Hepatocyte (in vitro differentiated cells): ENCODE results near the gene PCSK6. TPM values are rescaled to one million over a fixed set of nuclear protein-coding genes. Genes with fewer than 3 reads are reported as not detected.

Experiments
- DNase-seq: peaks from one replicate; pipeline ENCODE4 v3.0.0-alpha.2; 2016; ENCODE audit warnings: low spot score
- H2AFZ ChIP-seq: fragments of 200-600 bp; sonication (generic); 2 replicates; pipeline ENCODE4 v1.6.0; 2016; ENCODE audit warnings: antibody characterized with exemption, mild to moderate bottlenecking
- H3K27ac ChIP-seq: fragments of 200-600 bp; sonication (generic); 2 replicates; pipeline ENCODE4 v1.5.1; 2016; ENCODE audit warnings: mild to moderate bottlenecking
- H3K27me3 ChIP-seq: fragments of 200-600 bp; sonication (generic); 2 replicates; pipeline ENCODE4 v1.6.1; 2016
- H3K36me3 ChIP-seq: fragments of 200-600 bp; sonication (generic); replicated peaks from 2 replicates; pipeline ENCODE4 v1.5.1; 2016; ENCODE audit warnings: low read depth; ENCODE audit not compliant: insufficient read depth
- H3K4me1 ChIP-seq: fragments of 200-600 bp; sonication (generic); 2 replicates; pipeline ENCODE4 v1.5.1; 2016; ENCODE audit warnings: mild to moderate bottlenecking, moderate library complexity; ENCODE audit not compliant: insufficient read depth
- H3K4me2 ChIP-seq: fragments of 200-600 bp; sonication (generic); 2 replicates; pipeline ENCODE4 v1.6.0; 2016
- H3K4me3 ChIP-seq: fragments of 200-600 bp; sonication (generic); 2 replicates; pipeline ENCODE4 v1.5.1; 2016; ENCODE audit warnings: mild to moderate bottlenecking
- H3K79me2 ChIP-seq: fragments of 200-600 bp; sonication (generic); 2 replicates; pipeline ENCODE4 v1.6.0; 2017; ENCODE audit warnings: mild to moderate bottlenecking
- H3K9me2 ChIP-seq: fragments of 200-600 bp; sonication (generic); replicated peaks from 2 replicates; pipeline ENCODE4 v1.6.0; 2017; ENCODE audit warnings: mild to moderate bottlenecking; ENCODE audit not compliant: insufficient read depth
- H3K9me3 ChIP-seq: fragments of 200-600 bp; sonication (generic); 2 replicates; pipeline ENCODE4 v1.5.1; 2016; ENCODE audit warnings: low read depth, mild to moderate bottlenecking
- H4K20me1 ChIP-seq: fragments of 200-600 bp; sonication (generic); 2 replicates; pipeline ENCODE4 v1.6.0; 2016; ENCODE audit warnings: mild to moderate bottlenecking; ENCODE audit not compliant: insufficient read depth, poor library complexity, severe bottlenecking
- EZH2 ChIP-seq: fragments of 200-600 bp; sonication (generic); IDR thresholded peaks from 2 replicates; pipeline ENCODE4 v1.6.1; 2016; ENCODE audit warnings: antibody characterized with exemption, mild to moderate bottlenecking, borderline replicate concordance
- EZH2phosphoT487 ChIP-seq: fragments of 200-600 bp; sonication (generic); IDR thresholded peaks from one replicate; pipeline ENCODE4 v1.6.1; 2018; ENCODE audit warnings: antibody characterized with exemption, mild to moderate bottlenecking, low read depth, moderate library complexity; ENCODE audit not compliant: unreplicated experiment, severe bottlenecking
- WGBS: methylation state at CpG from one replicate; pipeline ENCODE4 v1.1.6; 2016; ENCODE audit warnings: low lambda C conversion rate; ENCODE audit errors: missing lambda C conversion rate; 5-methylcytosine and 5-hydroxymethylcytosine counted together
- polyA plus RNA-seq: library from polyadenylated mRNA; unstranded; fragments of >200 nt; fragmentation: Nextera tagmentation; extraction: Ambion mirVana; gene quantifications from 2 replicates; pipeline ENCODE4 v1.2.1, GENCODE V29; 2016
- total RNA-seq: library from RNA; depleted of rRNA; stranded (reverse); fragments of >200 nt; gene quantifications from 2 replicates; pipeline ENCODE4 v1.2.3, GENCODE V29; 2014
- TF ChIP-seq, protein P1 (sequence below): fragments of 200-600 bp; sonication (generic); IDR thresholded peaks from 2 replicates; pipeline ENCODE4 v1.5.1; 2016; ENCODE audit warnings: antibody characterized with exemption, mild to moderate bottlenecking; ENCODE audit not compliant: poor library complexity

Gene PCSK6
- total and polyA plus RNA-seq, 2 experiments from 2014 or later = 31.7 to 40.5 TPM

DNA sequence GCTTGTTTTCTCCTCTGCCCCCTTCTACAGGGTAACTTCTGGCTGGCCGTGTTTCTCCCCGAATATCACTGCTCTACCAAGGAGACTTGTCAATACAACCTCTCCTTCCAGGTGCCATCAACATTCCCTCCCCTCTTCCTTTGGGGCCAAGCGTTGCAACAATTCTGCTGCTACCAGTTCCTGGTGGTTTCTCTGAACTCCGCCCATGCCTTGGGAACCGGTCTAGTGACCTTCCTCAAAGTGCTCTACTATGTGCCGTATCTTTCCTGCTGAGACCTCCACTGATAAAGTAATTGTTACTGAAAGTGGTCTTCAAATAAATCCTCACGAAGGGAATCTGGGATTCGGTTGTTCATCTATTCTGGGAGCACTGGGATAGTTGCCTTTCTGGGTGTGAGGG lies 26.2 kb downstream of the PCSK6 start:
- Histone ChIP-seq H3K27ac (peak overlapping the region; percentile 65), H3K79me2 (peaks cover 15% of the 10 kb centered on the region)
- DNase-seq = no peak

DNA sequence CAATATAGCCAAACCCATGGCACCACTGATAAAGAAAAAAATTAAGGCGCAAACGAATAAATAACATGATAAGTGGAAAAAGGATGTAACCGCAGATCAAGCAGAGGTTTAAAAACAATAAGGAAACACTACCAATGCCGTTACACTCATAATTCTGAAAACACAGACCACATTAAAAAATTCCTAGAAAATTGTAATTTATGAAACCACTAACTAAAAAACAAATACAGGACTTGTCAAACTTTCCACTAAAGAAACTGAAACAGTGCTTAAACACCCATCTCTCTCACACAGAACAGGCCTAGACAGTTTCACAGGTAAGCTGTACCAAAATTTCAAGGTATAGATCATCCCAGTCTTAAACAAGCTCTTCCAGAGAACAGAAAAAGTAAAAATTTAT lies 28.4 kb downstream of the PCSK6 start:
- H3K36me3 ChIP-seq = no peaks in the 10 kb centered on the region
- no peaks in the 10 kb centered on the region for H3K9me3 ChIP-seq
- no peak overlapping the region for H3K4me2 ChIP-seq
- DNase-seq = no peak
- no peaks in the 10 kb centered on the region for H4K20me1 ChIP-seq
- H3K4me3 ChIP-seq = no peak overlapping the region
- no peaks in the 10 kb centered on the region for H3K9me2 ChIP-seq
- H2AFZ ChIP-seq = no peak overlapping the region
- no peak overlapping the region for H3K27ac ChIP-seq
- 98% methylated on average over 4 of the region's 4 CpGs for WGBS
- H3K4me1 ChIP-seq = no peaks in the 10 kb centered on the region
- no peaks in the 10 kb centered on the region for H3K27me3 ChIP-seq
- TF ChIP-seq EZH2phosphoT487 = no peak
- H3K79me2 ChIP-seq = peaks cover 12% of the 10 kb centered on the region

More for the DNA sequence above, 26.2 kb downstream of the PCSK6 start:
- no peak overlapping the region for H2AFZ ChIP-seq
- H3K36me3 ChIP-seq = no peaks in the 10 kb centered on the region
- WGBS = 57% methylated on average over 8 of the region's 8 CpGs
- H3K4me3 ChIP-seq = no peak overlapping the region
- no peaks in the 10 kb centered on the region for H3K27me3 ChIP-seq
- no peaks in the 10 kb centered on the region for H3K9me2 ChIP-seq
- no peaks in the 10 kb centered on the region for H3K4me1 ChIP-seq
- peak overlapping the region; percentile 27 for H3K4me2 ChIP-seq
- TF ChIP-seq, protein P1, sequence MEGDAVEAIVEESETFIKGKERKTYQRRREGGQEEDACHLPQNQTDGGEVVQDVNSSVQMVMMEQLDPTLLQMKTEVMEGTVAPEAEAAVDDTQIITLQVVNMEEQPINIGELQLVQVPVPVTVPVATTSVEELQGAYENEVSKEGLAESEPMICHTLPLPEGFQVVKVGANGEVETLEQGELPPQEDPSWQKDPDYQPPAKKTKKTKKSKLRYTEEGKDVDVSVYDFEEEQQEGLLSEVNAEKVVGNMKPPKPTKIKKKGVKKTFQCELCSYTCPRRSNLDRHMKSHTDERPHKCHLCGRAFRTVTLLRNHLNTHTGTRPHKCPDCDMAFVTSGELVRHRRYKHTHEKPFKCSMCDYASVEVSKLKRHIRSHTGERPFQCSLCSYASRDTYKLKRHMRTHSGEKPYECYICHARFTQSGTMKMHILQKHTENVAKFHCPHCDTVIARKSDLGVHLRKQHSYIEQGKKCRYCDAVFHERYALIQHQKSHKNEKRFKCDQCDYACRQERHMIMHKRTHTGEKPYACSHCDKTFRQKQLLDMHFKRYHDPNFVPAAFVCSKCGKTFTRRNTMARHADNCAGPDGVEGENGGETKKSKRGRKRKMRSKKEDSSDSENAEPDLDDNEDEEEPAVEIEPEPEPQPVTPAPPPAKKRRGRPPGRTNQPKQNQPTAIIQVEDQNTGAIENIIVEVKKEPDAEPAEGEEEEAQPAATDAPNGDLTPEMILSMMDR = no peak
- no peak for TF ChIP-seq EZH2
- no peak for TF ChIP-seq EZH2phosphoT487
- no peaks in the 10 kb centered on the region for H3K9me3 ChIP-seq
- no peaks in the 10 kb centered on the region for H4K20me1 ChIP-seq

DNA sequence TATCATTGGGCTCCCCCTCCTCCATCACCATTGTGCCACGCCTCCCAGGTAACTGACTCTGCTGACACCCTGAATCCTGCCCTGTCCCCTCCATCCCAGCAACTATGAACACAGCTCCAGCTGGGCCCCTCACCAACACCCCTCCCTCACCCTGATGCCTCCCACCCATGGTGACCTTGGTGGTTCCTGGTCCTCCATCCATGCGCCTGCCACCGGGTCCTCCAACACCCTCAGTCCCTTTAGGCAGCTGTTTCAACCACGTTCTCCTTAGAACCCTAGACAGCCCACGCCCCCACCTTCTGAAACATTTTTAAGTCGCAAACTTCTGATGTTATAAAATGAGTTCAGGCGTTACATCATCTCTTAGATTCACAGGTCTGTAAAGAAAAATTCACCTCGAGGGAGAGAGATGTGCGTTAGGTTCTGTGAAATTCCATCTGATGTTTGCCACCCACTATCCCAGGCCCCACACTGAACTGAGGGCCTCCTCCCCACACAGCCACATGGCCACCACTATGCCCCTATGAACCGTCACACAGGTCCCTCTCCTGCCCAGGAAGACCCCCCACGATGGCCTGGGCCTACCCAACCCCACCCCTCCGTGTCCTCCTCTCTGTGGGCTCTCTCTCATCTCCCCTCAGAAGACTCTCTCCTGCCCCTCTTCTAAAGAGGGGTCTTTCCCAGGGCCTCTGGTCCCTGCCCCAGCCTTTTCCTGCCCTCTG lies 29.8 kb downstream of the PCSK6 start:
- Histone ChIP-seq H3K4me1 (no peaks in the 10 kb centered on the region), H3K27me3 (no peaks in the 10 kb centered on the region), H3K9me3 (no peaks in the 10 kb centered on the region), H3K79me2 (peaks cover 12% of the 10 kb centered on the region), H2AFZ (no peak overlapping the region), H3K36me3 (no peaks in the 10 kb centered on the region), H3K4me2 (no peak overlapping the region), H3K4me3 (no peak overlapping the region), H3K27ac (no peak overlapping the region), H3K9me2 (no peaks in the 10 kb centered on the region), H4K20me1 (no peaks in the 10 kb centered on the region)
- 95% methylated on average over 12 of the region's 12 CpGs for WGBS
- no peak for TF ChIP-seq EZH2phosphoT487
- TF ChIP-seq EZH2 = no peak
- TF ChIP-seq, protein P1 = no peak
- no peak for DNase-seq

DNA sequence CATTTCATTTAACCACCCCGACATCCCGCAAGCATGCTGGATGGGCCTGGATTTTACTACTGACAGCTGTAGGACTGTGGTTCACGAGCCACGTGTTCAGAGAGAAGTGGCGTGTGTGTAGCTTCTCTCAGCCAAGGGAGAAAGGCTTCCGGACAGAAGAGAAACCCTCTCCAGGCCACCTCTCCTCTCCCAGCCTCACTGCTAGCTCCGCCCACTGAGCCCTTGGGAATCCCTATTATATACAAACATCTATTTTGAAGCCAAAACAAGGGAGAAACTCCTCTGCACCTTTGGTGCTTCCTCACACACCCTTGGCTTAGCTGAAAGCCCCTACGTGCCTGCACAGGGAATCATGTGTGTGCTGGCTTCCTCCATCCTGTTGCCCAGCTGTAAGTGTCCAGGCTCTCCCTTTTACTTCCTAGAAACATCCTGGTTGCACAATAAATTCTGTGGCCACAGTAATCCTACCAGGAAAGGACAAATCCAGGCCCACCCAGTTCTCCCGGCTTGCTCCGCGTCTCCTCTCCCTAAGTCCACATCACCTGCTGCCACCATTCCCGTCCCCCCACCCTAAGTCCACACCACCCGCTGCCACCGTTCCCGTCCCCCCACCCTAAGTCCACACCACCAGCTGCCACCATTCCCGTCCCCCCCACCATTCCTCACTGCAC lies 30.5 kb downstream of the PCSK6 start:
- WGBS = 58% methylated on average over 9 of the region's 16 CpGs
- Histone ChIP-seq H3K79me2 (peaks cover 12% of the 10 kb centered on the region), H3K4me1 (peaks cover under 1% of the 10 kb centered on the region), H3K4me2 (peak overlapping the region; percentile 12), H3K4me3 (no peak overlapping the region), H2AFZ (no peak overlapping the region), H3K27ac (peak overlapping the region; percentile 34), H3K27me3 (no peaks in the 10 kb centered on the region), H4K20me1 (no peaks in the 10 kb centered on the region), H3K9me2 (no peaks in the 10 kb centered on the region), H3K9me3 (no peaks in the 10 kb centered on the region), H3K36me3 (no peaks in the 10 kb centered on the region)
- TF ChIP-seq, protein P1 = no peak
- TF ChIP-seq EZH2 (no peak), EZH2phosphoT487 (no peak)
- DNase-seq = no peak
